Stimulated activated CD8-positive, alpha-beta memory T cell treated with anti-CD3 and anti-CD28 coated beads, Interleukin-4, amount 100 ng/mL, for 4 hours (primary cell): ENCODE measurements around the gene EFCAB6.

ENCODE experiments used
- DNase-seq, 2 donors: peaks; one replicate each; pipeline ENCODE4 v3.0.0-alpha.2; 2020; ENCODE audit warnings: low read depth in 2 of 2, low spot score in 1 of 2

The EFCAB6 gene

GRCh38 chr22:43554694-43555365, 257.3 kb downstream of the EFCAB6 start:
- DNase-seq: no peak

GRCh38 chr22:43554259-43554636, 257.9 kb downstream of the EFCAB6 start:
- no peak for DNase-seq

GRCh38 chr22:43553451-43554258, 258.4 kb downstream of the EFCAB6 start:
- DNase-seq: no peak

DNA sequence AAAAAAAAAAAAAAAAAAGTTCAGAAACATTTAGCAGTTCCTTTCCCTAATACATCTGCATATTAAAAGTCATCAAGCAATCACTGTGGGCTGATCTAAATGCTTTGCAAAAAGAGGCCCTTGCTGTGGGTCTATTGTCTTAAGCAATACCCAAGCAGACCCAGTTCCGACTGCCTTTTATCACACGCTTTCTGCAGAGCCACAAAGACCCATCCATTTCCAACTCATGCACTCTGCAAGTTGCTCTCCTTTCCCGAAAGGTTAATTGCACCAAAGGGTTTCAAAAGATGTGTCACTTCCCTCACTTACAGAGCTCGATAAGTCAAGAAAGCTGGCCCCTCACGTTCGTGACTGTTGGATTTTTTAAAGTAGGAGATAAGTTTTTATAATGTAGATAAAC, 261.4 kb downstream of the EFCAB6 start:
- DNase-seq: no peak

- no peak for DNase-seq
Measured at GRCh38 chr22:43550024-43550620, 262.0 kb downstream of the EFCAB6 start.

- DNase-seq: no peak
Measured at GRCh38 chr22:43546186-43546585, 265.9 kb downstream of the EFCAB6 start.

DNA sequence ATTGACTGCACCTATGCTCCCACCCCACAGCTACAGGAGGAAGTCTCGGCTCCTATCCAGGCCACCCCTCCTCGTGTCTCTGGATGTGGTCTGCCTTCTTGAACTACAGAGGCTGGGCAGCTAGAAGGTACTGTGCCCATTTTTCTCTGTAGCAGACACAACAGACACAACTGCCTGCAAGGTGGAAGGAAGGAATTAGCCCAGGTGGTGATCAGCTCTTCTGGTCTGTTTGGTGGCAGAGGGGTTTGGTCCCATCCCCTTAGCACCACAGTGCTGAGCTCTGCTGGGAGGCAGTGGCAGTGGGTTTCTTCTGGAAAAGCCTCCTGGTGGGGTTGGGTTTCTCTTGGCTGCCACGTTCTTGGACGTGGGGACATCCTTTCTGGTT, 267.8 kb downstream of the EFCAB6 start:
- no peak for DNase-seq

- no peak for DNase-seq
Measured at GRCh38 chr22:43543522-43544288, 268.4 kb downstream of the EFCAB6 start.

GRCh38 chr22:43542681-43543521, 269.2 kb downstream of the EFCAB6 start:
- DNase-seq: no peak

DNA sequence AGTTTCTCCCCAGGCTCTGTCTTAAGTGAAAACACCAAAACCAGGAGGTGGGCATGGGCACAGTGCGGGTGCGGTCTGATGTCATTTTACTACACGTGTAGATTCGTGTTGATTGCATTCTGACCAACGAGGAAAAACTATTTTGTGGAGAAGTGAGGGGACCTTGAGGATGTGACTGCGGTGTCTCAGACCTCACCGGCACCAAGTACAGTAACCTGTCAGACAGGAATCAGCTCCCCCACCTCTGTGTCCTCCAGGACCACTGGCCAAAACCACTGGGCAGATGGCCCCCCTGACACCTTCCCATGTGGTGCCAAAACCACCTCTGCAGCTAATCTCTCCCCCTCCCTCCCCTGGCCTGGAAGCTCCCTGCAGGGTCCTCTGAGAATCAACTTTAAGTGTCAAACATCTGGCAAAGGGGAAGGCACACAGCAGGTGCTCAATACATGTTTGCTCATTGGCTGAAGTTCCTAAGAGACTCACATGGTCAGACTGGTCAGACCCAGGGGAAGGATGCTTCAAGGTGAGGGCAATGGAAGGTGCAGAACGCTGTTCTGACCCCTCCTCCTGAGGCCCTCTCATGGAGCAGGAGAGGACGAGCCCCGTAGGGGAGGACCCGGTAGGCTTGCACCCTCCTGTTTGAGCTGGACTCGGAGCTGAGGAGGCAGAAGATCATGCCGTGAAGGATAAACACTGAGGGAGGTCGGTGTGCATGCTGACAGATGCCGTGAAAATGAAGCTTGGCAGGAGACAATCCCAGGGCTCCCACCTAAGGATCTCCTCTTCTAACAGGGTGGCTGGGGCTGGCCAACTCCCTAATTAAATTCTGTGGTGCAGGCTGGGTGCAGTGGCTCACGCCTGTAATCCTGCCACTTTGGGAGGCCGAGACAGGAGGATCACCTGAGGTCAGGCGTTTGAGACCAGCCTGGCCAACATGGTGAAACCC, 270.4 kb downstream of the EFCAB6 start:
- no peak for DNase-seq

DNA sequence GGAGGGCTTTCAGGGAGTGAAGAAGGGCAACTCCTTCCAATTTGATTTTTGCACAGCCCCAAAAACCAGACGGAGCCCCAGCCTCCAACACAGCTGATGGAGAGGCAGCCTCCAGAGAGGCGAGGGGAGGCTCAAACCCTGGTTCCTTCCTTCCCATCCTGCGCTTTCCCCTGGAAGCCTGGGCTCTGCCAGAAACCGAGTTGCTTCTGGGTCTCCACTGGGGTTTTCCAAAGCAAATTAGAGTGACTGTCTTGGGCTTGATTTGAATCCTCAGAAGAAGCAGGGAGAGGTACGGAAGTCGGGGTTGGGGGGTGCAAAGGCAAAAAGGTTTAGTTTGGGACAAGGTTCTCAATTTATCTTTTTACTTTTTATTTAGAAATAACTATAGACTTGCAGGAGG, 271.1 kb downstream of the EFCAB6 start:
- DNase-seq: no peak

DNA sequence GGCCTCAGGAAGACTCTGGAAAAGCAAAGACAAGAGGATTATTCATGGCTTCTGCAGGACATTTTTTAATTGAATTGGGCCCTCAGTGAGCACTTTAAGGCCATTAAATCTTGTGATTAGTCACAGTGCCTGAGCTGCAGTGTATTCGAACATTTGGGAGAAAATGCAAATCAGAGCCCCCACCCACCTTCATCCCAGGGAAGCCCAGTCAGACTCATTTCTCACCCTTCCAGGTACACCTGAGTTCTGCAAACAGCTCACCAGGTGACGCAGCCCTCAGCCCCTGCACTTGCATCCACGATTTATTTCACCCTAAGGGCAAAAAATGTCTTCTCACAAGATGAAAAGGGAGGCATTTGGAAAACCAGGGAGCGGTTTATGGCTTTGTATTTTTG, 271.6 kb downstream of the EFCAB6 start:
- DNase-seq: no peak

- DNase-seq: no peak
Measured at GRCh38 chr22:43539572-43540528, 272.3 kb downstream of the EFCAB6 start.

GRCh38 chr22:43537019-43537585, 275.0 kb downstream of the EFCAB6 start:
- DNase-seq: no peak

DNA sequence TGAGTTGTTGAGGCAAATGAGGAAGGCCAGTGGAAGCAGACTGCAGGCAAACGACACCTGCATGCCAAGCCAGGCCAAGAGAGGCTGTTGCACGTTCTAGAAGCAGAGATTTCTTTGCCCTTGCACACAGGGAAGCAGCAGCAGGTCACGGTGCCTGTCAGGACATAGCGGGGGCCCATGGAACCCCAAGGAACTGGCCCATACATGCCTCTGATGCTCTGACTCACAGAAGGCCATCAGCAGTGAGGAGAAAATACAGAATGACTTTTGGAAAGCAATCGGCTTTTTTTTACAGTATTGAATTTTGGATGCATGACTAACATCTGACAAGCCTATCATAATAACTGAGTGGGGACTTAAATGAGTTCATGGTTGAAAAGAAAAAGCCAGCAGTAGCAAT, 276.4 kb downstream of the EFCAB6 start:
- no peak for DNase-seq

DNA sequence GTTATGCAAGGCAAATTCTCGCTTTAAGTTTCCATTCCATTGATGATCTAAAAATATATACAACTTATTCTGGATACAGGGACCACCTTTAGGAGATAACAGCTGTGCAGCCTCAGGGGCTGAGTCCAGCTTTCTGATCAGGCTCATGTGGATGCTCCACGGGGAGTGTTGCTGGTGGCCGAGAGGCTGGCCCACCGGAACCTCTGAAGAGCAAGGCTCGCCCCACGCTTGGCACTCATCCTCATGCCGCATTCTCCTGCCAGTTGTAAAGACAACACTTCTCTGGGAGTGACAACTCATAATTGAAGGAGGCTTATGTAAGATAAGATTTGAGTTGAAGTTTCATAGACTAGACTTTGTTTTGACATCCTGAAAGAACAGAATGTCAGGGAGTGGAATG, 276.8 kb downstream of the EFCAB6 start:
- no peak for DNase-seq

DNA sequence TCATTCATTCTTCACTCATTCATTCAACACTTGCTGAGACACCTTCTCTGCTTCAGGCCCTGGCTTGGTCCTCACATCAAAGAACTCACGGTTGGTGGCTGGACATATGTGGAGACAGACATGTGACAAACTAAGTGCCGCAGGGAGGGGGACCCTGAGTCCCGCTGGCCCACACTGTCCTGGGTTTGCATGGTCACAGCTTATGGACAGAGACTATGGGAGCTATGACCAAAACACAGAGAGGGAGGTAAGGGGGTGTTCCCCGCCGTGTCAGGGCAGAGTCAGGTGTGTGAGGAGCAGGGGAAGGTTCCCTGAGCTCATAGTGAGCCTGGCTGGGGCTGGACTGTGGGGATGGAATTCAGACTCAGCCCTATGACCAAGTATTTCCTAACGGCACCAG, 277.2 kb downstream of the EFCAB6 start:
- DNase-seq: no peak
